Measurements from ENCODE around the gene GALNT14. TPM values are rescaled to one million over a fixed set of nuclear protein-coding genes. Genes with fewer than 3 reads are reported as not detected.

Gene GALNT14
- total RNA-seq, 4 donors from 2014 or later: 1.00 TPM; not detected in 3

DNA sequence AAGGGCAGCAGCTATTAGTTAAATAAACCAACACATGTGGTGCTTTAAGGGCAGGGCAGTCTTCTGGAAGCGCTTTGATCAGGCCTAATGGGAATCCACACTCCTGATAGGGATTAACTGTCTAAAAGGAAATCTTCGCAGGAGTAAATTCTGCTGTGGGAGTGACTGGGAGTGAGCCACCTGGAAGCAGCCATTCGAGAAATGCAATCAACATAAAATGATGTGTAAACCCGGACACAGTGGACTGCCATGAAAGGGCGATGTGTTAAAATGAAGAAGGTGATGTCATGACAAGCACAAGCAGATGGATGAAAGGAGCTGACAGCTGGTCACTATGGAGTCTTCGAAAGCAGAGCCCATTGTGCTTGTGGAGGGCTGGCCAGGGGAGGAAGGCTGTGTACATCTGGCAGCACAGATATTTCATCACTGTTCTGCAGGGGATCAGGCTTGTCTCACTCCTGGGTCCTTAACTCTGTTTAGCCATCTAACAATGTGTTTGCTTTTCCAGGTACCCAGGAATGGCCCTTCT lies 24.8 kb upstream of the GALNT14 start:
- H3K4me3 ChIP-seq: no peak overlapping the region
- 54 to 78% methylated on average over 5 to 6 of the region's 6 CpGs for WGBS, 2 donors (ENCODE audit: low coverage in 1 of 2)
- H3K36me3 ChIP-seq: no peaks in the 10 kb centered on the region
- intact Hi-C loops (cut with DNase I; ENCODE audit: low total_unique reads) (no loop called here), in situ Hi-C loops (cut with MboI; ENCODE audit: low pct_ligation_motif_present in 1 of 4, low pct_unique_long_range_greater_than_20kb in 1 of 4, low sequenced_read_pairs in 3 of 4) (loop anchor here (10.0 to 25.0 kb wide), 5 partner anchors 174 to 1001 kb away; no protein-coding TSS in a partner anchor)
- no peak for DNase-seq
- H3K27me3 ChIP-seq: no peaks in the 10 kb centered on the region
- H3K4me1 ChIP-seq: no peaks in the 10 kb centered on the region
- no peak overlapping the region for H3K27ac ChIP-seq
- TF ChIP-seq CTCF (IDR thresholded peaks at IDR 0.05) (no peak), POLR2AphosphoS5 (IDR thresholded peaks at IDR 0.05) (no peak), EP300 (IDR thresholded peaks at IDR 0.05; ENCODE audit: low read depth) (no peak), POLR2A (IDR thresholded peaks at IDR 0.05) (no peak)
- no peaks in the 10 kb centered on the region for H3K9me3 ChIP-seq

- Histone ChIP-seq H3K27ac (no peak overlapping the region), H3K27me3 (no peaks in the 10 kb centered on the region), H3K9me3 (no peaks in the 10 kb centered on the region), H3K4me1 (no peaks in the 10 kb centered on the region), H3K4me3 (no peak overlapping the region), H3K36me3 (no peaks in the 10 kb centered on the region)
- WGBS, 2 donors (ENCODE audit: low coverage in 1 of 2): 20 to 77% methylated on average over 1 to 6 of the region's 6 CpGs
- in situ Hi-C loops (cut with MboI; ENCODE audit: low pct_ligation_motif_present in 1 of 4, low pct_unique_long_range_greater_than_20kb in 1 of 4, low sequenced_read_pairs in 3 of 4): loop anchor here (10.0 to 25.0 kb wide), 5 partner anchors 176 to 999 kb away; no protein-coding TSS in a partner anchor
- no peak for DNase-seq
- intact Hi-C loops (cut with DNase I; ENCODE audit: low total_unique reads): no loop called here
- no peak for TF ChIP-seq CTCF (IDR thresholded peaks at IDR 0.05)
- no peak for TF ChIP-seq POLR2A (IDR thresholded peaks at IDR 0.05)
These were observed 23.4 kb upstream of the GALNT14 start for GRCh38 chr2:31161637-31162036.

- intact Hi-C loops (cut with DNase I; ENCODE audit: low total_unique reads): no loop called here
- no peak for TF ChIP-seq POLR2AphosphoS5 (IDR thresholded peaks at IDR 0.05)
- TF ChIP-seq EP300 (IDR thresholded peaks at IDR 0.05; ENCODE audit: low read depth): no peak
- no peak for TF ChIP-seq POLR2A (IDR thresholded peaks at IDR 0.05)
- no peak for TF ChIP-seq CTCF (IDR thresholded peaks at IDR 0.05)
- in situ Hi-C loops (cut with MboI; ENCODE audit: low pct_ligation_motif_present in 1 of 4, low pct_unique_long_range_greater_than_20kb in 1 of 4, low sequenced_read_pairs in 3 of 4): loop anchor here (25.0 kb wide), 4 partner anchors 186 to 989 kb away; no protein-coding TSS in a partner anchor
- H3K36me3 ChIP-seq: no peaks in the 10 kb centered on the region
- H3K4me3 ChIP-seq: no peak overlapping the region
- whole genome bisulfite sequencing, 2 donors (ENCODE audit: low coverage in 1 of 2): 72% methylated on average over 6 of the region's 6 CpGs; no CpG with 5 or more reads in 1 of the 2 donors
- H3K4me1 ChIP-seq: no peaks in the 10 kb centered on the region
- no peak overlapping the region for H3K27ac ChIP-seq
- H3K27me3 ChIP-seq: peaks cover 4% of the 10 kb centered on the region
- no peak for DNase-seq
- H3K9me3 ChIP-seq: no peaks in the 10 kb centered on the region
These were observed 13.3 kb upstream of the GALNT14 start for GRCh38 chr2:31151501-31151900.

- WGBS, 2 donors (ENCODE audit: low coverage in 1 of 2): 73 to 86% methylated on average over 3 to 6 of the region's 6 CpGs
- H3K4me1 ChIP-seq: no peaks in the 10 kb centered on the region
- no peaks in the 10 kb centered on the region for H3K36me3 ChIP-seq
- in situ Hi-C loops (cut with MboI; ENCODE audit: low pct_ligation_motif_present in 1 of 4, low pct_unique_long_range_greater_than_20kb in 1 of 4, low sequenced_read_pairs in 3 of 4) (loop anchor here (25.0 kb wide), 4 partner anchors 187 to 988 kb away; no protein-coding TSS in a partner anchor), intact Hi-C loops (cut with DNase I; ENCODE audit: low total_unique reads) (no loop called here)
- no peak for DNase-seq
- H3K27ac ChIP-seq: no peak overlapping the region
- TF ChIP-seq POLR2AphosphoS5 (IDR thresholded peaks at IDR 0.05): no peak
- no peak for TF ChIP-seq CTCF (IDR thresholded peaks at IDR 0.05)
- no peak for TF ChIP-seq EP300 (IDR thresholded peaks at IDR 0.05; ENCODE audit: low read depth)
- no peak for TF ChIP-seq POLR2A (IDR thresholded peaks at IDR 0.05)
- no peak overlapping the region for H3K4me3 ChIP-seq
- peaks cover 4% of the 10 kb centered on the region for H3K27me3 ChIP-seq
- H3K9me3 ChIP-seq: no peaks in the 10 kb centered on the region
These were observed 12.0 kb upstream of the GALNT14 start for GRCh38 chr2:31150120-31150670.

Data from transverse colon (tissue), 4 donors.